GM12891 (cell line): ENCODE results near the gene SYNE2.

Experiments
- PAX5 ChIP-seq: IDR thresholded peaks from 2 replicates; pipeline ENCODE4 v1.6.1; 2011; ENCODE audit warnings: low read length, moderate library complexity, mild to moderate bottlenecking; ENCODE audit not compliant: insufficient read depth, severe bottlenecking
- POLR2A ChIP-seq: IDR thresholded peaks from 2 replicates; pipeline ENCODE4 v1.6.1; 2011; ENCODE audit warnings: low read depth, low read length, control low read depth
- POLR2AphosphoS5 ChIP-seq: IDR thresholded peaks from 2 replicates; pipeline ENCODE4 v1.6.1; 2011; ENCODE audit warnings: low read depth, low read length, control low read depth
- POU2F2 ChIP-seq: IDR thresholded peaks from 2 replicates; pipeline ENCODE4 v1.6.1; 2011; ENCODE audit warnings: low read depth, mild to moderate bottlenecking, control low read depth, low read length, moderate library complexity
- TAF1 ChIP-seq: IDR thresholded peaks from 2 replicates; pipeline ENCODE4 v1.6.1; 2011; ENCODE audit warnings: low read depth, low read length, control low read depth

- no peak for TF ChIP-seq POLR2AphosphoS5
- no peak for TF ChIP-seq POLR2A
- TF ChIP-seq TAF1, result no peak
- no peak for TF ChIP-seq POU2F2
- TF ChIP-seq PAX5, result no peak
Measured at GRCh38 chr14:63956326-63956725, 103.5 kb downstream of the SYNE2 start.
